HG03520 (cell line): ENCODE measurements around the gene RAB8B.
A peak's percentile ranks its signal among the peaks of the same experiment; 100 is the strongest.

Source experiments
- ATAC-seq: cut with Tn5 transposase; IDR thresholded peaks from one replicate; pipeline ENCODE4 v1.9.1; 2021; ENCODE audit warnings: mild to moderate bottlenecking, moderate library complexity; ENCODE audit not compliant: unreplicated experiment

RAB8B gene

GRCh38 chr15:63188926-63189871 lies at the start of gene RAB8B:
RAB8B (plus strand) TSS chr15:63189606; CDS start chr15:63189625, 19 bp downstream.
- ATAC-seq: peak; percentile 71

DNA sequence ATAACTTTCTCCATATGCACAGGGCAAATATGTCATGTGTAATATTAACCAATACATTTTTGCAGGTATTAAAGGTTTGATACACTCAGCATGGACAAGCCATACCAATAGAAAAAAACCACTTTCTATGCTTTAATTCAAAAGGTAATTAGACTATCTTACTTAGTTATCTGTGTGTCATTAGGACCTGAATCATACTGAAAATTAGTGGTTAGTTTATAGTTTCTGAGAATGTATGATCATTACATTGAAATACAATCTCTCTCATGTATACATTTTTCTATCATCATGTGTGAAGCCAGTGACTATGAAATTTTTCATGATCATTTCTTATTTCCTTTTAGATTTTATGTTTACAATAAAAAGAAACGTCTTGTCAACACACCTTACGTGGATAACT lies 48.5 kb upstream of the RAB8B start:
- ATAC-seq: no peak

- no peak for ATAC-seq
Observed at GRCh38 chr15:63145426-63145825, 44.0 kb upstream of the RAB8B start.

- no peak for ATAC-seq
Observed at GRCh38 chr15:63146684-63147083, 42.7 kb upstream of the RAB8B start.

DNA sequence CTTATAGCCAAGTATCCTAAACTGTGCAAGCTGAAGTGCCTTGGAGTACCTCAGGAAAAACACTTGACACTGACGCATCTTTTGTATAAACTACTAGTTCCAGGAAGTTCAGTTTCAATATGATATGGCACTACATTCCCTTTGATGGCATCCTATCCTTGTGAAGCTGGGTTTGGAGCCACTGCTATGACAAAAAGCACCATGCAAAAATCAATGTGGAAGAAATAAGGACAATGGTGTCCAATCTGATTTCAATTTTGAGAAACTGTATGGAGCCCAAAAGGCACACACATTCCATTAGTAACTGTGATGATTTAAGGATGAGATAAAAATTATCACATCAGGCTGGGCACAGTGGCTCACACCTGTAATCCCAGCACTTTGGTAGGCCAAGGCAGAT lies 37.7 kb upstream of the RAB8B start:
- ATAC-seq: no peak

- no peak for ATAC-seq
Observed at GRCh38 chr15:63155486-63155885, 33.9 kb upstream of the RAB8B start.

- no peak for ATAC-seq
Observed at GRCh38 chr15:63156086-63156710, 33.2 kb upstream of the RAB8B start.

GRCh38 chr15:63156755-63157117 lies 32.7 kb upstream of the RAB8B start:
- ATAC-seq: no peak

GRCh38 chr15:63157118-63157843 lies 32.1 kb upstream of the RAB8B start, which contains the start of gene RPS27L:
RPS27L (minus strand) TSS chr15:63157477; CDS start chr15:63157405, 72 bp downstream.
- peak; percentile 88 for ATAC-seq

DNA sequence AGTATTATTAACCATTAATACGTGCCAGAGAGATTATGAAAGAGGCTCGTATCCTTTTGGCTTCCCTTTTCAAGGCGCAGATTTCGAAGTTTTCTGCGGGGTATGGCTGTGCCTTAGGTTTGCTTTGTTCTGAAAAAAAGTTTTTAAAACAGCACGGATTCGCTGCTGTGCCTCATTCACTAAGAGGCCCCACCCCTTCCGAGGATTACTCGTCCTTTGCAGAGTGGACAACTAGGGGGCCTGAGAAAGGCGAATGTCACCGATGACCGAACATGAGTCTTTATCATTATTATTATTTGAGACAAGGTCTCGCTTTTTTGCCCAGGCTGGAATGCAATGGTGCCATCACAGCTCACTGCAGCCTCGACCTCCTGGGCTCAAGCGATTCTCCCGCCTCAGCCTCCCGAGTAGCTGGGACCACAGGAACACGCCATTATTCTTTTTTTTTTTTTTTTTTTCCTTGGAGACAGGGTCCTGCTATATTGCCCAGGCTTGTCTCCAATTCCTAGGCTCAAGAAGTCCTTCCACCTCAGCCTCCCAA lies 31.4 kb upstream of the RAB8B start:
- no peak for ATAC-seq

DNA sequence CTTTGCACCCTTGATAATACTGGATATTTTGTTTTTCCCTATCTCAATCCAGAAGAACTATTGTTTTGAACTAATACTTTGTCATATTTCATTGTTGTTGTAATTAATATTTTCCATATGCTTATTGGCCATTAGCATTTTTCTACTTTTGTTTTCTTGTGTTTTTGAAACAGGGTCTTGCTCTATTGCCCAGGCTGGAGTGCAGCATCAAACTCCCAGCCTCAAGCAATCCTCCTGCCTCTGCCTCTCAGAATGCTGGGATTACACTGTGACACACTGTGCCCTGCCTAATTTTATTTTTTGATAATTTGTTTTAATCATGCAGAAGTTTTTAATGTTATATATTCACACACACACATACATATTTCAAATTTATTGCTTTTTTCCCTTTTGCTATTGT lies 28.8 kb upstream of the RAB8B start:
- ATAC-seq: no peak

DNA sequence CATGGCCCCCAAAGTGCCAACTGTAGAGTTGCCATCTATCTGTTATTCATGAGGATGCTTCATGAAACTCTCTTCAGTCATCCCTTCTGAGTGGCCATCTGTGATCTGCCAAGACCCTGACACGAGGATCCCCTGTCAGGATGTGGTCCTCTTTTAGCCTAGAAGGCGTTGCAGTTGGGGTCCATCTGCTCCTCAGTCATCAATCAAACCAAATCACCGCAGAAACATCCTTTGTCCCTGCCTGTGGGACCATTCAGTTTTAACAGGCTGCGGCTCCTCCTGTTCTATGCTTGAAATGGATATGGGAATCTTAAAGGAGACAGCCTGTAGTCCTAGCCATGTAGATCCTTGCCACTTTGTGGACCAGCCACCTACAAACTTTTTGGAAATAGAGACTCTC lies 26.2 kb upstream of the RAB8B start:
- ATAC-seq: no peak

DNA sequence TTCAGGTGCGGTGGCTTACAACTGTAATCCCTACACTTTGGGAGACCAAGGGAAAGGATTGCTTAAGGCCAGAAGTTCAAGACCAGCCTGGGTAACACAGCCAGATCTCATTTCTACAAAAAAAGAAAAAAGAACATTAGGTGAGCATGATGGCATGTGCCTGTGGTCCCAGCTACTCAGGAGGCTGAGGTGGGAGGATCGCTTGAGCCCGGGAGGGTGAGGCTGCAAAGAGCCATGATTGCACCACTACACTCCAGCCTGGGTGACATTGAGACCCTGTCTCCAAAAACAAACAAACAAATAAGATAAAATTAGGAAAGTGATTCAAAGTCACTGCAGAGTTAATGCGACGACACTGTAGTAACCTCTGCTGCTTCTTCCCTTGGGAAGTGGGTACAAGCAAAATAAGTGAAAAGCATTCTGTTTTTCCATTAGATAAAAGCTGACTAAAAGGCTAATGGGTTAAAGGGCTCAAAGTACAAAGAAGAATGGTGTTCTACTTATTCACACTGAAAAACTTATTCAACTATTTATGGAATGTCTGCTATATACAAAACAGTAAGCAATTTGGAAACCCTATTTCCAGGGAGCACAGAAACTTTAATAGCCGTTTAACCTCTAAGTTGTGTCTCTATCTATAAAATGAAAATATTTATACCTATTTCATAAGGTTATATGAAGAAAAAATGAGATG lies 24.1 kb upstream of the RAB8B start:
- ATAC-seq: no peak

DNA sequence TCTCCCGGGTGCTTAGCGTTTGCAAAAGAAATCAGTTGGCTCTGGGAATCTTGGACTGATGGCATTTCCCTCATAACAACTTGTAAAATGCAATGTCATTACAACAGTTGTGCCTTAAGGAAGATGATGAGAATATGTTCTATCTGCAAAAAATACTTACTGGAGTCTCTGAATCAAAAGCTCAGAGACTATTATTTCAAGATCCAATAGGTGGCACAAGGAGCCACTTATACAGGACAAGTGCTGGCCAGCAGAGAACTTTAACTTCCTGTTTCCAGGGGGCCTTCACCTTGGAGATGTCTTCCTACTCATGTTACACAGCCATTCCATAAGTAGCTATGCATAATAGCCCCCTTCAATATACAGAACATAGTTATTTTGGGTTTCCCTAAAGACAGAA lies 23.2 kb upstream of the RAB8B start:
- no peak for ATAC-seq

- no peak for ATAC-seq
Observed at GRCh38 chr15:63169788-63170187, 19.6 kb upstream of the RAB8B start.

DNA sequence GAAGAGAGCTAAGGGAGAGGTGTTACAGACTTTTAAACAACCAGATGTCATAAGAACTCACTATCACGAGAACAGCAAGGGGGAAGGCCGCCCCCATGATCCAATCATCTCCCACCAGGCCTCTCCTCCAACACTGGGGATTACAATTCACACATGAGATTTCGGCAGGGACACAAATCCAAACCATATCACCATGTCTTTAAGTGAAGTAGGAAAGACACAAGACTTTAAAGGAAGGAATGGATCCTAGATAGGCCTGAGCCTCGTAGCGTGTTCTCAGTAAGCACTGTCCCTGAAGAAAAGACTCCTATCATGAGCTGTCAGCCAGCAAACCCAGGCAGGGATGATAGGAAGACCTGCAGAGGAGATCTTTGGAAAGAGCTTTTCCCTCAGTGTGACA lies 17.0 kb upstream of the RAB8B start:
- ATAC-seq: no peak

GRCh38 chr15:63172851-63173451 lies 16.5 kb upstream of the RAB8B start:
- no peak for ATAC-seq

- ATAC-seq: no peak
Observed at GRCh38 chr15:63176302-63176701, 13.1 kb upstream of the RAB8B start.

- no peak for ATAC-seq
Observed at GRCh38 chr15:63178034-63178433, 11.4 kb upstream of the RAB8B start.

DNA sequence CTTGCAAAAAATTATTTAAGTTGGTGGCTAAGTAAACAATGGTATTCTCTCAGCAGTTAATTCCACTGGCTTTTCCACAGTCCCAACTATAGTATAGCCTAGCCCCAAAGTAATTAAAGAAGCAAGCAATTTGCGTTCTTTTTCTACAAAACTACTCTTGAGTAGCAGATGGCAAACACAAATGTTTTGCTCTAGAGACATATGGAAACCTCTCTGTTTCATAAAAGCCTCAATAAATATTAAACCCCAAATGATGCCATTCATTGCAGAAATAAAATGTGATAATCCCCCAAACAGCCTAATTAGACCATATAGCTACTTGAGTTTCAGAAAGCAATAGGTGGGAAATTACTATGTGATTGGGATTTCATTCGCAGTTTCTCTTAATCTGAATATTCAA lies 8.7 kb upstream of the RAB8B start:
- no peak for ATAC-seq
